HG02852 (cell line): ENCODE results near the gene DBX1.
"Not testable (repeated sequence)": the region's sequence is repeated elsewhere in the genome, so short reads cannot be mapped to it uniquely, and the experiment has no call there.

Source experiments
- ATAC-seq: cut with Tn5 transposase; IDR thresholded peaks from one replicate; pipeline ENCODE4 v1.9.1; 2021; ENCODE audit warnings: mild to moderate bottlenecking, moderate library complexity; ENCODE audit not compliant: unreplicated experiment

Gene DBX1

DNA sequence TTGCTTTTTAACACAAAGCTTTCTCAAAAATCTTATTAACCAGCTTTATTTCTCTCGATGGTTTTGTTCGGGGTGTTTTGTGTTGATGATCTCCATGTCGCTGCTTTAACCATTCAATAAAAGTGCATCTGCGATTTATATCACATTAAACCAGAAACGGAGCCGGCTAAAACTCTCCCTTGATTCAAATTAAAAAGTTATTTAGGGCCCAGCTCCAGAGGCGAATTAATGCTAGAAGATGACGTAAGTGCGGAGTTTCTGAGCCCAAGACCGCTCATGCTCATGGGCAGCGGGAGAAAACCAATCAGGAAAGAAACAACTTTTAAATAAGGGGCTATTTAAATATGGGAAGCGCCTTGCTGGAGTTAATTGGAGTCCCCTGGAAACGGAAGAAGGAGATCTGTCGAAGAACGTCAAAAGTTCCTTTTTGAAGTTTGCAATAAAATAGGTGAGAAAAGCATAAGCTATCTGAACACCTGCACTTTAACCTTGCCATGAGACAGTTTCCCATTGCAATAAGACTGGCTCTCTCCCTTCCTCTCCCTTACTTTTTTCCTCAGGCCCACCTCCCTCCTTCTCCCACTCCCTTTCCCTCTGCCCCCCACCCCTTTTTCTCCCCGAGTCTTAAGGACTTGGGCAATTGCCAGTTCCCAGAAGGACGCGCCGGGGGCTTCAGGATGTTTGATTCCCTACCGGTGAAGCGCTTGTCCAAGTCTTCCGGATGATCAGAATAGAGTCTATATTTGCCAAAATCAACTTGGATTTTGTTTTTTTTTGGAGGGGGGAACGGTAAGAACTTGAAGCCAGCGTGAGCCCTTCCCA, 1.9 kb upstream of the DBX1 start:
- no peak for ATAC-seq

- no peak for ATAC-seq
Observed at GRCh38 chr11:20161230-20161918, 1.1 kb upstream of the DBX1 start.

DNA sequence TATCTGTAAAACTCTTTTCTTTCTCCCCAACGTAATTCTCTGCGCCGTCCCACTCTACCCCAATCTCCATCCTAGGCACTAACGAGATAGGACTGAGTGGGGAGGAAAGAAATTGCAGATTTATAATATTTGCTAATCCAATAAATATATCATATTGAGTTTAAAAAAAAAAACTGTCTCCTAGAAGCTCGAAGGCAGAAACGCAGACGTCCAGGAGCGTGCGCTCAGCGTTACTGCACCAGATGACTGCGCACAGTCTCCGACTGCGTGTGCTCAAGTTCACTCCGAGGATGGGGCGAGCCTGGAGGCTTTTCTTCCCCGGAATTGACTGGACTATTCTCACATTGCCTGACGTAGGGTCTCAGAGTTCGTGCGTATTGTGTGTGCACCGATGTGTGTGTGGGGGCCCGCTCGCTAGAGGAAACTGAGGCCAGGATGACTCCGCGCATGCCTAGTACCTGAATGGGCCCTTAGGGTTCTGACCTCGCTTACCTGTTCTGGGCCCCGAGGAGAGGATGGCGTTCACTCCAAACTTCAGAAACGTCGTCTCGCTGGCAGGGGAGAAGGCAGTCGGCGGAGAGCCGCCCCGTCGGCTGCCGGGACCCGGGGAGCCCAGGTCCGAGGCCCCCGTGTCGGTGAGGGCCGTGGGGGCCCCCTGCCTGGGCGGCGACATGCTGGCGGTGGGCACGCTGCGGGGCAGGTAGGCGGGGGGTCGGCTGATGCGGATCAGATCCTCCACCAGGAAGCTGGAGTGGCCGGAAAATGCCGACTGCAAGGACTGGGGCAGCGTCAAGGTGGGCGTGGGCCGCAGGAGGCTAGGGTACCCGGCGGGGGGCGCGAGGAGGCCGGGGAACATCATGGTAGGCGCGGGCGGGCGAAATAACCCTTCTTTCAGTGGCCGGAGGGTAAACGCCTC, 551 bp downstream of the DBX1 start:
- ATAC-seq, result no peak

DNA sequence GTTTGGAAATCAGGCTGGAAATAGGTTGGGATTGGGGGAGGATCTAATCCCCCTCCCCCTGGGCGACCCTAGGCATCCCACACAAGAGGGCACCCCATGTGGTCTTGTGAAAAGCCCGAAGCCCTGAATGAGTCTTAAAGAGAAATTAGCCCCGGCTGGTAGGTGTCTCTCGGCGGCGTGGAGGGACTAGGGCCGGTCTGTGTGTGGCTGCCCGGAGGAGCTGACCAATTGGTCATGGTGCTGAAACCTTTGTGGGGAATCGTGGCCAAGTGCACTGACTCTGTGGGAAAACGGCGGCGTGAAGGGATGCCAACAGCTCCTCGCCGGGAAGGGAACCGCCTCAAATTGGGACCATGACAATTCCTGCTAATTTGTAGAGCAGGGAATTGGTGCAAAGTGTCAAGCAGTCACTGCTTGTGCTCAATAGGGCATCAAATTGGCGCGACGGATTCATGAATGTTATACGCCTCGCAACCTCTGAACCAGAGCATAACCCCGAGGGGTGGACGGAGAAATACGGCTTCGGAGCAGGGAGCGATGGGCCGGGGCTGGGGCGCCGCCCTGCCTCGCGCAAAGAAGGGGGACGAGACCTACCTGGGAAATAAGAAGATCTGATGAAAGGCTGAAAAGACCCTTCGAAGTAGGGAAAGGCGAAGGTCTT, 1.5 kb downstream of the DBX1 start:
- ATAC-seq, result no peak

DNA sequence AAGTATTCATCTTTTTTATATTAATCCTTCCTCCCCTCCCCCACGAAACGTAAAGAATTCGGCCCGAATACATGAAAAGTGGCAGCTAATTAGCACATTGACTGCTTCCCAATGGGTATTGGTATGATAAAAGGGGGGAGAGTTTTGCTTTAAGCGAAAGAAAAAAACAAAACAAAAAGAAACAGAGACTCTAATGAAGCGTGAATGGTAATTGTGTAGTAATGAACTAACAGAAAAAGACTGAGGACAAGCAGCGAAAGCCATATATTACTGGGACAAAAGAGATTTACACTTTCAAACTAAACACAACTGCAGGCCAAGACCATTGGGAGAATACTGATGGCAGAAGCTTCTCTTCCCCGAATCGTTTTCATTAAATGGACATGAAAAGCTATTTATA, 2.5 kb downstream of the DBX1 start:
- ATAC-seq, result no peak

DNA sequence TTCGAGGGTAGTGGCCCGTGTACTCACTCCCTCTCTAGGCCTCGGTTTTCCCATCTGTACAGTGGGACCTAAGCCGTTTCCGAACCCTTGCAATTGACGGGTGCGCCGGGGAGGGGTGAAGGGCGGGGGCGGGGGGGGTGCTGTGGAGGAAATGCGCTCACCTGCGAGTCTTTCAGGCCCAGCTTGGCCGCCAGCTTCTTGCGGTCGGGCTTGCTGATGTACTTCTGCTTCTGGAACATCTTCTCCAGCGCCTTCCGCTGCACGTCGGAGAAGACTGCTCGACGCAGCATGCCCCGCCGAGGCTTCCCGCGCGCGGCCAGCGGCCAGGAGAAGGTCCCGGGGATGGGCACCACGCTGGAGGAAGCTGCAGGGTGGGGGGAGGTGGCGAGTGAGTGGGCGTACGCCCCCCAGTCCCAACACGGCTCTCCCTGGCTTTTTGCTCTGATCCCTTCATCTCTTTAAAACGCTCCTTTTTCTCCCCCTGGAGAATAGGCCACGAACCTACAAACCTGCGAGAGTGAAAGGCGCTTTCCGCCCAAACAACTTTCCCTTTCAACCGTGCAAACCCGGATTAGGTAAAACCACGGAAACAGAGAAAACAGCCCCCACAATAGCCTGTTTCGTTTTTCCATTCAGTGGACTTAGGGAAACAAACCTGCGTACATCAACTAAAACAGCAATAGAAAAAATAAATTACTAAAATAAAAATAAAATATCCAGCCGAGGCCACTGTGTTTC, 3.2 kb downstream of the DBX1 start:
- ATAC-seq, result no peak

DNA sequence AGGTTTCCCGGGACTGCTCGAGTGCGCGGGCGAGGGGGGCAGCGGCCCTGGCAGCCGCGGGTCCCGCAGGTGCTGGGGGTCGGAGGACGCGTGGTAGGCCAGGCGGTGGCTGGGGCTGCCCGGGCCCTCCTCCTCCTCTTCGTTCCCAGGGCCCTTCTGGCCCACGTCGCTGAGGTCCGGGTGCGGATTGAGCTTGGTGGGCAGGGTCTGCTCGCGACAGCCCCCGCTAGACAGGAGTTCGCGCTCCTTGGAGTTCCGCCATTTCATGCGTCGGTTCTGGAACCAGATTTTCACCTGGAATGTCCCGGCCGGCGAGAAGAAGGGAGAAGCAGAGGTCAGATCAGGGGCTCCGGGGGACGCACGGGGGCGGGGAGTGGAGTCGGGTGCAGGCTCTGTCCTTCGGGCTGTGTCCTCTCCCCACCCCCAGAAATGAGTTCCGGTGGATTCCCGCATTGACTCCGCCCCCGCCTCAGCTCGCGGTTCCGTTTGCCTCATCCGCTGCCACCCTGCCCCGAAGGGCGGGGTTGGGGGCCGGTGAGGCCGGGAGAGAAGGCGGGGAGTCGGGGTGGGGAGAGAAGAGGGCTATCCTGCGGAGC, 3.9 kb downstream of the DBX1 start:
- no peak for ATAC-seq

GRCh38 chr11:20155683-20156279, 4.5 kb downstream of the DBX1 start:
- ATAC-seq, result no peak

GRCh38 chr11:20154381-20154780, 5.9 kb downstream of the DBX1 start:
- ATAC-seq, result no peak

DNA sequence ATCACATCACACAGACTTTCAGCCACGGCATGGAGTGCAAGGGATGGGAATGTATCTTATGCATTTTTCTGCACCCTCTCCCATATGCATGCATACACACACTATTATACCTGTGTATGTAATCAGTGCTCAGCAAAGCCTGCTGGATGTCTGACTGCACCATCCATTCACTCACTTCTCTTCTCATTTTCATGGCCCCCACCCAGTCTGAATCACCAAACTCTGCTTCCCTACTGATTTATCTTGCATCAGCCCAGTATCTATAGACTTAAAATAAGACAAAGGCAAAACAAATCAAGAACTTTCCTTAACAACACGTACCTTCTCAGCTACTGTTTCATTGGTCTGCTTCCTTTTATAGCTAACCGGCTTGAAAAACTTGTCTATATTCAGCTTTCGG, 21.6 kb downstream of the DBX1 start:
- ATAC-seq, result no peak

DNA sequence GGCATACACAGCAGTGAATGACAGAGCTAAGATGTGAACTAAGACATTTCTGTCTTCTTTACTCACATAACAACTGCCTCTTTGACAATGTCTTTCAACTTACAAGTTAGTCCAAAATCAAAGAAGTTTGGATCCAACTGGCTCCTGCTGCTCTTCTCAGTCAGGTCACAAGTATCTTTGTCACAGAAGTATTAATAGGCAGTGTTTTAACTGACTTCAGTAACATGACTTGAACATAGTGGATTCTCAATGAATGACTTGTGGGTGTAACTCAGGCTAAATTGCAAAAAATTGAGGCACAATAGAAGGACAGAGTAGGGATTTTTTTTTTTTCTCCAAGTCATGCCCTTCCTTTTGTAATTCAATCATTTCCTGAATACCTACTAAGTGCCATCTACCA, 22.6 kb downstream of the DBX1 start:
- ATAC-seq, result no peak

GRCh38 chr11:20134991-20135736, 25.1 kb downstream of the DBX1 start:
- no peak for ATAC-seq

- ATAC-seq, result no peak
Observed at GRCh38 chr11:20132667-20133039, 27.6 kb downstream of the DBX1 start.

GRCh38 chr11:20131788-20132666, 28.2 kb downstream of the DBX1 start:
- no peak for ATAC-seq

DNA sequence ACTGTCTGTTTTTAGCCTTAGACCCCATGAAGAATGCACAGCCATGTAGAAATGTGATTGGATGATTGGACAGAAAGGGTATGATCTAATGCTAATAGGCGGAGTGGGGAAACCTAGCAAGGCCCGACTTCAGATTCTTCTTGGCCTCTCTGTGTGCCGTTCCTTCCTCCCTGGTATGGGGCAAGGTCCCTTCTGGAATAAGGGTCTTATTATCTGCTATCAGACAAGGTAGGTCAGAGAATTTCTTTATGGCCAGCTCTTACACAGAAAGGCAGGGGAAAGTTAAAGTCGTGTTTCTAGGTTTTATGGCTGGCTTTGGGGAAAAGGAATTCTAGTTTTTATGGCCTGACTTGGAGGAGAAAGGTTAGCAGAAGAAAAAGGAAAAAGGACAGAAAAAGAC, 30.6 kb downstream of the DBX1 start:
- ATAC-seq, result no peak

DNA sequence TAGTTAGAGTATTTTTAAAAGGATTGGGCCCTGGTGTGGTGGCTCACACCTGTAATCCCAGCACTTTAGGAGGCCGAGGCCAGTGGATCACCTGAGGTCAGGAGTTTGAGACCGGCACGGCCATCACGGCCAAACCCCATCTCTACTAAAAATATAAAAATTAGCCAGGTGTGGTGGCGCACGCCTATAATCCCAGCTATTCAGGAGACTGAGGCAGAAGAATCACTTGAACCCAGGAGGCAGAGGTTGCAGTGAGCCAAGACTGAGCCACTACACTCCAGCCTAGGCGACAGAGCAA, 31.8 kb downstream of the DBX1 start:
- ATAC-seq, result not testable (repeated sequence)

DNA sequence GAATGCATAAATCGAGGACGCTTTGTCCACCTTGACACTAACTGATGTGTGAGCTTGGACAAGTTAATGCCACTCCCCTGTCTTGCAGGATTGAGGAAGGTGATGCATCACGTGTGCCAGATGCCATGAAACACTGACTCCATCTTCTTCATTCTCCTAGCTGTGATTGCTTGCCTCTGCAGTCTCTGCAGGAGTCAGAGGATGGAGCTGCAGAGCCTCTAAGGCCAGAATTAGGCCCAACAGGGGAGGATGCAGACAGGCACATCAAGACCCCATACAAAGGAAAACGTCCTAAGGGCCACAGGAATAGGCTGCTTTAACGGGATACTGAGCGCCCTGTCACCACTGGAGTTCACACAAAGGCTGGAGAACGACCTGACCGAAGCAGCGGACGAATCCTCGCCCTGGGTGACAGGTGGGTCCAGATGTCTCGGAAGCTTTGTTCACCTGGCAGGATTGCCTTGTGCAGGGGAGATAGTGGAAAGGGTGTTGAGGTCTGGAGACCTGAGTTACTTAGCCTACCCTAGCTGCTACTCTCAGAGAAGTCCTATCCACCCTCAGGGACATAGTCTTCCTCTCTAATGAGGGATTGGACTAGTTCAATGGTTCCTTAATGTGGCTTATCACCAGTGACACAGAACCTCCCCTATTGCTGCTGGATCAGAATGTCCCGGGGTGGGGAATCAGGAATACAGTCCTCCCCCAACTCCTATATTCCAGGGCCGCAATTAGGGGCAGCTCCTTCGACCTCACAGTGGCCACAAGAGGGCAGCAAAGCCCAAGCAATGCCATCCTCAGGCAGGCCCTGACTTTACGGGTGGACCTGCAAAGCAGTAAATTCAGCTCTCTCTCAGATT, 32.4 kb downstream of the DBX1 start:
- ATAC-seq, result peak; percentile 81
